Endothelial cell of umbilical vein (primary cell): ENCODE data around the gene CKAP5. TPM values are rescaled to one million over a fixed set of nuclear protein-coding genes. Genes with fewer than 3 reads are reported as not detected.

ENCODE experiments used
- Bru-seq: library from RNA; stranded (reverse); fragments of 400-500 nt; gene quantifications from one replicate; lab custom pipeline; 2021; lab: Mats Ljungman, UMichigan
- BruChase-seq, 2 experiments: library from RNA; stranded (reverse); fragments of 400-500 nt; gene quantifications; one replicate each; lab custom pipeline; 2021; lab: Mats Ljungman, UMichigan
- BruUV-seq: library from RNA; stranded (reverse); fragments of 400-500 nt; replicated peaks from 2 replicates; lab custom pipeline; 2021; lab: Mats Ljungman, UMichigan
- CTCF ChIA-PET: fragments of 300-600, 350-600 bp; sonication (Branson Sonifier 250); formaldehyde crosslinking; loops from one replicate; lab custom pipeline; 2021; ENCODE audit warnings: antibody characterized with exemption, inconsistent platforms; lab: Charles Lee
- POLR2A ChIA-PET: fragments of 300-600, 350-600 bp; sonication (Branson Sonifier 250); formaldehyde crosslinking; loops from one replicate; lab custom pipeline; 2021; ENCODE audit warnings: antibody characterized with exemption, inconsistent platforms; lab: Charles Lee
- DNase-seq: peaks from one replicate; pipeline ENCODE4 v3.0.0-alpha.2; 2011; ENCODE audit warnings: low read depth, low spot score
- FAIRE-seq: peaks from 2 replicates; lab custom pipeline; 2011; peaks lifted over from hg19 to GRCh38; lab: Jason Lieb, UNC
- H2AFZ ChIP-seq: 2 replicates; pipeline ENCODE4 v1.6.0; 2012; ENCODE audit warnings: low read depth, low read length, control low read depth, inconsistent platforms
- H3K27ac ChIP-seq: 2 replicates; pipeline ENCODE4 v1.5.1; 2011; ENCODE audit warnings: low read depth, mild to moderate bottlenecking, control low read depth, low read length, moderate library complexity; ENCODE audit not compliant: insufficient read depth
- H3K27me3 ChIP-seq, 2 experiments: 2 replicates each; pipeline versions ENCODE4 v1.6.0 to v1.6.1; 2011; ENCODE audit warnings: low read length in 2 of 2, mixed read lengths in 1 of 2; ENCODE audit not compliant: control insufficient read depth in 2 of 2, insufficient read depth in 2 of 2
- H3K36me3 ChIP-seq, 2 experiments: 2 replicates in 1 of 2; 3 replicates in 1 of 2; pipeline ENCODE4 v1.5.1; 2011; ENCODE audit warnings: low read length in 2 of 2, mild to moderate bottlenecking in 1 of 2, moderate library complexity in 1 of 2; ENCODE audit not compliant: control insufficient read depth in 2 of 2, insufficient read depth in 2 of 2; ENCODE audit errors: extremely low read depth in 1 of 2
- H3K4me1 ChIP-seq: 3 replicates; pipeline ENCODE4 v1.5.1; 2011; ENCODE audit warnings: mild to moderate bottlenecking, low read length; ENCODE audit not compliant: control insufficient read depth, insufficient read depth; ENCODE audit errors: extremely low read depth
- H3K4me2 ChIP-seq: 2 replicates; pipeline ENCODE4 v1.6.1; 2011; ENCODE audit warnings: low read length, control low read depth, mixed read lengths; ENCODE audit not compliant: insufficient read depth
- H3K4me3 ChIP-seq, 3 experiments: fragments of 200-600 bp in 1 of 3; sonication (generic), shearing (Covaris generic) in 1 of 3; replicated peaks in 1 of 3; 2 replicates each; pipeline ENCODE4 v1.5.1; 2011 to 2016; ENCODE audit warnings: control low read depth in 3 of 3, low read length in 3 of 3, mild to moderate bottlenecking in 2 of 3, inconsistent platforms in 1 of 3, low read depth in 1 of 3, moderate library complexity in 1 of 3; ENCODE audit not compliant: insufficient read depth in 1 of 3
- H3K79me2 ChIP-seq: 2 replicates; pipeline ENCODE4 v1.6.0; 2012; ENCODE audit warnings: low read length, inconsistent platforms; ENCODE audit not compliant: control insufficient read depth, insufficient read depth
- H3K9ac ChIP-seq: replicated peaks from 2 replicates; pipeline ENCODE3; 2011; ENCODE audit warnings: low read length, control low read depth; ENCODE audit not compliant: insufficient read depth; ENCODE audit errors: extremely low read depth
- H3K9me1 ChIP-seq: replicated peaks from 3 replicates; pipeline ENCODE4 v1.6.0; 2011; ENCODE audit warnings: mild to moderate bottlenecking, low read length; ENCODE audit not compliant: control insufficient read depth, insufficient read depth; ENCODE audit errors: extremely low read depth
- H3K9me3 ChIP-seq: replicated peaks from 2 replicates; pipeline ENCODE4 v1.5.1; 2012; ENCODE audit warnings: low read length, inconsistent platforms; ENCODE audit not compliant: control insufficient read depth, insufficient read depth
- H4K20me1 ChIP-seq: replicated peaks from 2 replicates; pipeline ENCODE3; 2011; ENCODE audit warnings: mild to moderate bottlenecking, low read length; ENCODE audit not compliant: control insufficient read depth, insufficient read depth; ENCODE audit errors: extremely low read depth
- JUN ChIP-seq: IDR thresholded peaks from 2 replicates; pipeline ENCODE4 v1.6.1; 2011; ENCODE audit warnings: borderline replicate concordance, low read depth; ENCODE audit not compliant: insufficient read length, insufficient read depth
- MYC ChIP-seq: IDR thresholded peaks from one replicate; pipeline ENCODE4 v1.6.1; 2011; ENCODE audit warnings: mild to moderate bottlenecking, low read depth, low read length
- POLR2A ChIP-seq: IDR thresholded peaks from 2 replicates; pipeline ENCODE4 v1.6.1; 2012; ENCODE audit warnings: low read depth, mild to moderate bottlenecking, control low read depth, low read length
- POLR2AphosphoS5 ChIP-seq: IDR thresholded peaks from 2 replicates; pipeline ENCODE4 v1.6.1; 2012; ENCODE audit warnings: low read depth, mild to moderate bottlenecking, control low read depth, low read length, moderate library complexity; ENCODE audit not compliant: insufficient read depth
- dilution Hi-C: fragments of 300-500 bp; cut with MboI; formaldehyde crosslinking; loops from one replicate; pipeline ENCODE4 v1.15.0; 2019; ENCODE audit warnings: low sequenced_read_pairs; ENCODE audit not compliant: extremely low pct_ligation_motif_present
- intact Hi-C: fragments of 100-400 bp; cut with micrococcal nuclease; formaldehyde crosslinking; loops from one replicate; pipeline ENCODE4 v1.10.0; 2022
- long read RNA-seq: library from polyadenylated mRNA; stranded (forward); transcript quantifications from one replicate; pipeline ENCODE4 v2.0.0, GENCODE V29; 2021
- polyA minus RNA-seq, 3 experiments: library from RNA; depleted of rRNA, polyadenylated mRNA; stranded (reverse); fragments of >200 nt; gene quantifications; 1 replicate in 1 of 3; 2 replicates in 2 of 3; pipeline ENCODE4 v1.2.3, GENCODE V29; 2011
- polyA plus RNA-seq, 4 experiments: library from polyadenylated mRNA; depleted of rRNA in 3 of 4; stranded (reverse) in 3 of 4; unstranded in 1 of 4; fragments of >200 nt; gene quantifications; 2 replicates each; pipeline versions ENCODE4 v1.2.1 to v1.2.3, GENCODE V29; 2011 to 2012; ENCODE audit warnings: missing spikeins in 1 of 4
- total RNA-seq: library from RNA; stranded (reverse); gene quantifications from 2 replicates; pipeline ENCODE4 v1.2.3, GENCODE V29; 2021
- TF ChIP-seq, protein P1 (sequence below): IDR thresholded peaks from 2 replicates; pipeline ENCODE4 v1.6.1; 2011; ENCODE audit not compliant: insufficient read depth, insufficient read length

Gene CKAP5
- total RNA-seq, result 138 and 140 TPM in 2 replicates
- 47.4 and 50.1 TPM in 2 replicates for polyA plus RNA-seq
- polyA plus RNA-seq (2011; cell fraction: cytosol; rRNA removed), result 58.3 and 61.9 TPM in 2 replicates
- polyA plus RNA-seq (2011; cell fraction: nucleus; rRNA removed), result 104 and 128 TPM in 2 replicates
- 63.6 and 83.9 TPM in 2 replicates for polyA plus RNA-seq (2012)
- 120 and 131 TPM in 2 replicates for polyA minus RNA-seq
- 85.5 TPM for polyA minus RNA-seq (2011; cell fraction: cytosol; rRNA and poly(A)+ RNA removed)
- polyA minus RNA-seq (2011; cell fraction: nucleus; rRNA and poly(A)+ RNA removed), result 81.7 and 148 TPM in 2 replicates
- percentile 90 among the genes with signal in this experiment for Bru-seq, nascent RNA
- percentile 91 among the genes with signal in this experiment for BruChase-seq, experiment 1, labeled RNA remaining after a 6-hour chase
- percentile 84 among the genes with signal in this experiment for BruChase-seq, experiment 2, labeled RNA remaining after a 2-hour chase
- long read RNA-seq, full-length matches to known transcripts, result 21 of 47 reads
- long read RNA-seq, partial matches to known transcripts, result 17 of 47 reads
- long read RNA-seq, other reads (novel, unspliced or antisense), result 9 of 47 reads

- CTCF ChIA-PET, result interaction anchor here (1.0 to 1.4 kb wide), 5 partner anchors 10 to 315 kb away, joined by 3 to 5 read pairs (median 4); no protein-coding TSS in a partner anchor
- Histone ChIP-seq H4K20me1 (peaks cover 2% of the 10 kb centered on the region), H2AFZ (peak within 1 kb of the TSS; percentile 97), H3K4me1 (peaks cover 22% of the 10 kb centered on the region), H3K27ac (peak within 1 kb of the TSS; percentile 45), H3K9me1 (no peaks in the 10 kb centered on the region), H3K9me3 (no peaks in the 10 kb centered on the region), H3K9ac (peak within 1 kb of the TSS; percentile 92), H3K79me2 (peaks cover 50% of the 10 kb centered on the region), H3K36me3 (no peaks in the 10 kb centered on the region), H3K4me3 (peak within 1 kb of the TSS; percentile 95 to 99 (median 96)), H3K4me2 (peak within 1 kb of the TSS; percentile 98), H3K27me3 (no peaks in the 10 kb centered on the region)
- BruUV-seq, result no TSS peak
- DNase-seq (peak; percentile 94), FAIRE-seq (peak; percentile 74)
- TF ChIP-seq POLR2AphosphoS5, result peak; percentile 56
- no peak for TF ChIP-seq MYC
- TF ChIP-seq, protein P1, sequence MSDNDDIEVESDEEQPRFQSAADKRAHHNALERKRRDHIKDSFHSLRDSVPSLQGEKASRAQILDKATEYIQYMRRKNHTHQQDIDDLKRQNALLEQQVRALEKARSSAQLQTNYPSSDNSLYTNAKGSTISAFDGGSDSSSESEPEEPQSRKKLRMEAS, result peak; percentile 41
- TF ChIP-seq JUN, result no peak
- TF ChIP-seq POLR2A, result peak; percentile 78
- intact Hi-C loops (loop anchor here (1.0 kb wide), 1 partner anchor 20 kb away; no protein-coding TSS in a partner anchor), dilution Hi-C loops (no loop called here)
- POLR2A ChIA-PET, result interaction anchor here (1.1 kb wide), 1 partner anchor 10 kb away, joined by 6 read pairs; no protein-coding TSS in a partner anchor
Observed at GRCh38 chr11:46845740-46846509, at the start of gene CKAP5. CKAP5 (minus strand) TSS chr11:46846280; CDS start chr11:46821231, 25,049 bp downstream.
